ENCODE data around the gene PARD3B.

DNA sequence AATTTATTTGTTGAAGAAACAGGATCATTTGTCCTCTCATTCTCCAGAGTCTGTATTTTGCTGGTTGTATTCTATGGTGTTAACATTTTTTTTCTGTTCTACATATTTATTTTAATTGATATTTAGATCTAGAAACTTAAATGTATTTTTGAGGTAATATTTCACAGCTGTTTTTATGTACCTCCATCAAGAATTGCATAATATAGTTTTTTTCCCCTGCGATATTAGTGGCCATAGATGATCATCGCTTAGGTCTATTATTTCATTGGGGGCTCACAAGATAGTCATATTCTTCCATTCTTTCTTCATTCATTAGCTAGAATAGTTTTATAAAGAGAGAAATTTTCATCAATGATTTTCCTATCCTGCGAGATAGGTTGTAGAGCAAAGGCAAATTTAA, 89.3 kb downstream of the PARD3B start:
- TF ChIP-seq CTCF (IDR thresholded peaks at IDR 0.05 in 2 of 3, conservative IDR thresholded peaks at IDR 0.05 in 1 of 3; ENCODE audit: borderline replicate concordance in 1 of 3, insufficient read depth in 1 of 3, low read depth in 2 of 3, low read length in 2 of 3), result no peak
- no peak for TF ChIP-seq EZH2 (IDR thresholded peaks at IDR 0.05)
- no peak for TF ChIP-seq EZH2phosphoT487 (IDR thresholded peaks at IDR 0.05; ENCODE audit: borderline replicate concordance)
- no peak for TF ChIP-seq YY1 (IDR thresholded peaks at IDR 0.05; ENCODE audit: extremely low read depth, insufficient replicate concordance, low read depth, low read length)
- no peak for TF ChIP-seq POLR2A (IDR thresholded peaks at IDR 0.05; ENCODE audit: borderline replicate concordance, extremely low read depth, insufficient read depth, insufficient read length)
- TF ChIP-seq FOSL1 (IDR thresholded peaks at IDR 0.05; ENCODE audit: low read depth), result no peak
- TF ChIP-seq POLR2AphosphoS5 (IDR thresholded peaks at IDR 0.05; ENCODE audit: low read depth, low read length), result no peak
